ENCODE measurements around the gene OTX2.
A peak's percentile ranks its signal among the peaks of the same experiment; 100 is the strongest.

Gene OTX2

DNA sequence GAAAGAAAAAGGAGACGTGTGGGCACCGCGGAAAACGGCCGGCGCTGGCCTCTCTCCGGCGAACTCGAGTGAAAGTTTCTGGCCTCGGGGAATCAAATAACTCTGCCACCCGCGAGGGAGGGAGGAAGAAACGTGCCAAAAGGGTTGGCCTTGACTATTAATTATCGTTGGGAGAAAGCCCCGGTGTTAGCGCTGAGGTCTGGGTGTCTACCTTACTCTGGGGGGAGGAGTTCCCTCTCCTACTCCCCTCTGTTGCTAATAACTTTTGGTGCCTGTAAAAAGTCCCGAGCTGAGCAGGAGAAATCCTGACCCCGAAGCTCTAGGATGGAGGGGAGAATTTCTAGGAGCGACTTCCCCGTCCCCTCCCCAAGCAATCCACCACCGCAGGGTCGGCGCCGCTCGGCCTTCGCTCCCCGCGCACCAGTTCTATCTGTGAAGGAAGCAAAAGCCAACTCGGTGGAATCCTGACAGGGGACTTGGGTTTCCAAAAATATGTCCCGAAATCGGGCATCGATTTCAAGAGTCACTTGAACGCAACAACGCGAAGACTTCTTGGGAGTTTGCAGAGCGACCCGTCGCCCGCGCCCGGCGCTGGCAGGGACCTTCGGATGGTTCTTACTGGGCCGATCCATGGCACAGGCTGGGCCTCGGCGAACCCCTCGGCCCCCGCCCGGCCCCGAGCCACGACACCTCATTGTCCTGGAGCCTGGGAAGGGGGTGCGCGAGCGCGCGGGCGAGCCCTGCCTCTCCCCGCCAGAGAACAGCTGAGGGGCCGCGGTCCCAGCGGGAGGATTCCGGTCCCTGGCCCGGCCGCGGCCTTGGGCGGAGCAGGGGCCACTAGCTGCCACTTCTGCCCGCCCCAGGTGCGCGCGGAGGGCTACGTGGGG is 1.7 kb downstream of the OTX2 start:
- peak overlapping the region; percentile 59 for H4K91ac ChIP-seq (ENCODE audit: low read depth, low read length, poor library complexity)
- H4K8ac ChIP-seq (ENCODE audit: low read depth, low read length), result no peak overlapping the region
- peaks cover 0 to 24% of the 10 kb centered on the region in 2 donors for H3K4me1 ChIP-seq (ENCODE audit: control insufficient read depth in 2 of 2, insufficient read depth in 1 of 2, low read depth in 1 of 2, low read length in 2 of 2)
- peak overlapping the region; percentile 2 for H2BK12ac ChIP-seq (ENCODE audit: low read length)
- H2BK120ac ChIP-seq (ENCODE audit: low read depth, low read length), result peak overlapping the region; percentile 58
- peaks cover 8% of the 10 kb centered on the region for H3K79me1 ChIP-seq (ENCODE audit: low read depth, low read length)
- peak overlapping the region; percentile 49 for H2AK5ac ChIP-seq (ENCODE audit: low read depth, low read length)
- H3K4me3 ChIP-seq (ENCODE audit: low read length in 2 of 2), result peak overlapping the region in 1 of 2 donors; percentile 91
- H3K36me3 ChIP-seq (replicated peaks in 1 of 2; ENCODE audit: control insufficient read depth in 2 of 2, insufficient read depth in 2 of 2, low read length in 2 of 2), result peaks cover 0 to 19% of the 10 kb centered on the region in 2 donors
- no peak overlapping the region for H3K4ac ChIP-seq (ENCODE audit: low read length)
- no CpG with 5 or more reads among the region's 71 CpGs for WGBS, 2 donors (ENCODE audit: extremely low coverage in 2 of 2, insufficient read length in 2 of 2, insufficient replicate concordance in 1 of 2)
- H3K4me2 ChIP-seq (ENCODE audit: insufficient read depth, low read length, poor library complexity, severe bottlenecking), result peak overlapping the region; percentile 29
- peak overlapping the region; percentile 82 for H3K27ac ChIP-seq (replicated peaks; ENCODE audit: low read length)
- peaks cover 0 to 100% (median 6%) of the 10 kb centered on the region in 3 experiments for H3K27me3 ChIP-seq (ENCODE audit: control insufficient read depth in 3 of 3, insufficient read depth in 3 of 3, low read depth in 1 of 3, low read length in 3 of 3)
- no peak for DNase-seq (ENCODE audit: low spot score)
- peak overlapping the region; percentile 96 for H2BK5ac ChIP-seq (ENCODE audit: low read length)
- peak overlapping the region; percentile 94 for H3K9ac ChIP-seq (ENCODE audit: low read depth, low read length, poor library complexity)
- H3K14ac ChIP-seq (ENCODE audit: low read length), result peak overlapping the region; percentile 48
- peak overlapping the region; percentile 96 for H3K18ac ChIP-seq (ENCODE audit: low read length)
- H3K9me3 ChIP-seq (replicated peaks in 1 of 2; ENCODE audit: control insufficient read depth in 2 of 2, insufficient read depth in 1 of 2, low read depth in 1 of 2, low read length in 2 of 2), result no peaks in the 10 kb centered on the region
- H3K23ac ChIP-seq (ENCODE audit: low read depth, low read length, poor library complexity), result peak overlapping the region; percentile 45
- peak overlapping the region; percentile 78 for H2AFZ ChIP-seq (ENCODE audit: low read length)
- H2BK15ac ChIP-seq (ENCODE audit: low read length), result no peak overlapping the region

DNA sequence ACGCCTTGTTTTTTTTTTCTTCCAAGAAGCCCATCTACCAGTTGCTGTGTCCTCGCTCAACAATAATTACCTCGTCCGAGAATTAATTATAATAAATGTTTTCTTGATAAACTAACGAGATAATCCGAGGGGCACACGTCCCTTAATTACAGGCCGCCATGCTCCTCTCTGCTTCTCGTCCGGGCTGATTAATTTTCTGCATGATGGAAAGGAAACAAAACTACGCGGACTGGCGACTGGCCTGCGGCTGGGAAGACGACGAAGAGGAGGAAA is 2.2 kb downstream of the OTX2 start:
- peaks cover 0 to 24% of the 10 kb centered on the region in 2 donors for H3K36me3 ChIP-seq (replicated peaks in 1 of 2; ENCODE audit: control insufficient read depth in 2 of 2, insufficient read depth in 2 of 2, low read length in 2 of 2)
- no CpG with 5 or more reads among the region's 16 CpGs for WGBS, 2 donors (ENCODE audit: extremely low coverage in 2 of 2, insufficient read length in 2 of 2, insufficient replicate concordance in 1 of 2)
- peaks cover 8% of the 10 kb centered on the region for H3K79me1 ChIP-seq (ENCODE audit: low read depth, low read length)
- peak overlapping the region in 1 of 2 donors; percentile 91 for H3K4me3 ChIP-seq (ENCODE audit: low read length in 2 of 2)
- no peak overlapping the region for H2BK15ac ChIP-seq (ENCODE audit: low read length)
- H3K23ac ChIP-seq (ENCODE audit: low read depth, low read length, poor library complexity), result no peak overlapping the region
- no peak overlapping the region for H4K91ac ChIP-seq (ENCODE audit: low read depth, low read length, poor library complexity)
- no peak for DNase-seq (ENCODE audit: low spot score)
- no peak overlapping the region for H2AK5ac ChIP-seq (ENCODE audit: low read depth, low read length)
- H3K27me3 ChIP-seq (ENCODE audit: control insufficient read depth in 3 of 3, insufficient read depth in 3 of 3, low read depth in 1 of 3, low read length in 3 of 3), result peaks cover 0 to 100% (median 6%) of the 10 kb centered on the region in 3 experiments
- H2AFZ ChIP-seq (ENCODE audit: low read length), result peak overlapping the region; percentile 78
- no peak overlapping the region for H3K14ac ChIP-seq (ENCODE audit: low read length)
- H2BK120ac ChIP-seq (ENCODE audit: low read depth, low read length), result no peak overlapping the region
- H3K9me3 ChIP-seq (replicated peaks in 1 of 2; ENCODE audit: control insufficient read depth in 2 of 2, insufficient read depth in 1 of 2, low read depth in 1 of 2, low read length in 2 of 2), result no peaks in the 10 kb centered on the region
- peak overlapping the region; percentile 34 for H3K4me2 ChIP-seq (ENCODE audit: insufficient read depth, low read length, poor library complexity, severe bottlenecking)
- H3K9ac ChIP-seq (ENCODE audit: low read depth, low read length, poor library complexity), result peak overlapping the region; percentile 75
- H2BK5ac ChIP-seq (ENCODE audit: low read length), result peak overlapping the region; percentile 14
- H3K4me1 ChIP-seq (ENCODE audit: control insufficient read depth in 2 of 2, insufficient read depth in 1 of 2, low read depth in 1 of 2, low read length in 2 of 2), result peaks cover 0 to 25% of the 10 kb centered on the region in 2 donors
- H3K27ac ChIP-seq (replicated peaks; ENCODE audit: low read length), result peak overlapping the region; percentile 82
- no peak overlapping the region for H4K8ac ChIP-seq (ENCODE audit: low read depth, low read length)
- no peak overlapping the region for H3K4ac ChIP-seq (ENCODE audit: low read length)
- H3K18ac ChIP-seq (ENCODE audit: low read length), result peak overlapping the region; percentile 60
- no peak overlapping the region for H2BK12ac ChIP-seq (ENCODE audit: low read length)

DNA sequence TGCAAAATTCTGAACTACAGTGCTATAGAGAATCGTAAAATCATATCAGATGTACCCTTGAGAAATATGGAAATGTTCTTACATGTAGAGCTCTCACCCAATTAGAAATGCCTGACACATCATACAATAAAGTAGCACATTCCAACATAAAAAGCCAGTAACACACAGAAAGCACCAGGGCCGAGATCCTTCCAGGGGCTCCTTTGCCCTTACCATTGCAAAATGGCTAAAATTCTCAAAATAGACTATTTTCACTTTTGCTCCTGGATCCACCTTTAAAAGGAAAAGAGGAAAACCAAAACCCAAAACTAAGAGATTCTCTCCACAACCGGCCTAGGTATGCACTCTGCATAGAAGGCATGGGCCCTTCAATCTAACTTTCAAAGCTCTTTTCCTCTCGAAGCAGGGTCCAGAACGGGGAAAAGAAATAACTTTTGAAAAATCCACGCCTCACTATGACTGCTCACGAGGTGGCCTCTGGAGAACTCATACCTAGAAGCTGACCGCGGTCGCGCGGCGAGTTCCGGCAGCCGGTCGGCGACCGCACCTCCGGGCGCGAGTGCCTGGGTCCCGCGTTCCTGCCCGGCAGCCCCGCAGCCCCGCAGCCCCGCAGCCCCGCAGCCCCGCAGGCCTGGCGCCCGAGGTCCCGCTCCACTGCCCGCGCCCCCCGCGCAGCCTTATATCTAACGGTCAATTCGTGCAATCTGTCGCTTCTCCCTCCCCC is 2.7 kb downstream of the OTX2 start:
- Histone ChIP-seq H2BK120ac (ENCODE audit: low read depth, low read length) (no peak overlapping the region), H2BK5ac (ENCODE audit: low read length) (peak overlapping the region; percentile 14), H2BK15ac (ENCODE audit: low read length) (no peak overlapping the region), H4K8ac (ENCODE audit: low read depth, low read length) (no peak overlapping the region), H3K36me3 (replicated peaks in 1 of 2; ENCODE audit: control insufficient read depth in 2 of 2, insufficient read depth in 2 of 2, low read length in 2 of 2) (peaks cover 0 to 27% of the 10 kb centered on the region in 2 donors), H3K27ac (replicated peaks; ENCODE audit: low read length) (peak overlapping the region; percentile 82), H3K9ac (ENCODE audit: low read depth, low read length, poor library complexity) (peak overlapping the region; percentile 75), H3K4me3 (ENCODE audit: low read length in 2 of 2) (peak overlapping the region in 1 of 2 donors; percentile 91), H4K91ac (ENCODE audit: low read depth, low read length, poor library complexity) (no peak overlapping the region), H3K9me3 (replicated peaks in 1 of 2; ENCODE audit: control insufficient read depth in 2 of 2, insufficient read depth in 1 of 2, low read depth in 1 of 2, low read length in 2 of 2) (no peaks in the 10 kb centered on the region), H2AFZ (ENCODE audit: low read length) (peak overlapping the region; percentile 78), H2BK12ac (ENCODE audit: low read length) (no peak overlapping the region), H3K4ac (ENCODE audit: low read length) (no peak overlapping the region), H3K23ac (ENCODE audit: low read depth, low read length, poor library complexity) (no peak overlapping the region), H3K4me1 (ENCODE audit: control insufficient read depth in 2 of 2, insufficient read depth in 1 of 2, low read depth in 1 of 2, low read length in 2 of 2) (peaks cover 0 to 25% of the 10 kb centered on the region in 2 donors), H2AK5ac (ENCODE audit: low read depth, low read length) (no peak overlapping the region), H3K14ac (ENCODE audit: low read length) (no peak overlapping the region), H3K4me2 (ENCODE audit: insufficient read depth, low read length, poor library complexity, severe bottlenecking) (peak overlapping the region; percentile 34), H3K79me1 (ENCODE audit: low read depth, low read length) (peaks cover 8% of the 10 kb centered on the region), H3K18ac (ENCODE audit: low read length) (peak overlapping the region; percentile 38), H3K27me3 (ENCODE audit: control insufficient read depth in 3 of 3, insufficient read depth in 3 of 3, low read depth in 1 of 3, low read length in 3 of 3) (peaks cover 0 to 100% (median 4%) of the 10 kb centered on the region in 3 experiments)
- WGBS, 2 donors (ENCODE audit: extremely low coverage in 2 of 2, insufficient read length in 2 of 2, insufficient replicate concordance in 1 of 2), result no CpG with 5 or more reads among the region's 39 CpGs
- DNase-seq (ENCODE audit: low spot score), result no peak

DNA sequence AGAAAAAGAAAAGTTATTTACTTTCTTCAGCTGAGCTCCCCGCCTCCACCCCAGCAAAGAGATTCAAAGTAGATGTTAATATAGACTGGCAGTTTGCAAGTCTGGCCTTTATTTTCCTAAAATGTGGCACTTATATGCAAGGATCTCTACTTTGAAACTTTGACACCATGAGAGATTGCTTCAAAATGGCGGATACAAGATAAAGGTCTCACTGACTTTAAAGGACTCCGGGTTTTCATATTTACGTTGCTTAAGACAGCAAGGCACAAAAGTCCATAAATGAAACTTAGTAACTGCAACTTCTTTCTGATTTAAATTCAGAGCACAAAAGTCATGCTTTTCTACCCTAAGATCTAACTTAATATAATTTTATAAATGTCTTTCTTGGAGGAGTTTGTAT is 3.5 kb downstream of the OTX2 start:
- Histone ChIP-seq H2BK5ac (ENCODE audit: low read length) (no peak overlapping the region), H4K8ac (ENCODE audit: low read depth, low read length) (no peak overlapping the region), H3K27me3 (ENCODE audit: control insufficient read depth in 3 of 3, insufficient read depth in 3 of 3, low read depth in 1 of 3, low read length in 3 of 3) (peaks cover 0 to 100% (median 0%) of the 10 kb centered on the region in 3 experiments), H2BK15ac (ENCODE audit: low read length) (no peak overlapping the region), H3K4ac (ENCODE audit: low read length) (no peak overlapping the region), H3K4me2 (ENCODE audit: insufficient read depth, low read length, poor library complexity, severe bottlenecking) (peak overlapping the region; percentile 54), H2AFZ (ENCODE audit: low read length) (no peak overlapping the region), H2BK120ac (ENCODE audit: low read depth, low read length) (no peak overlapping the region), H3K9ac (ENCODE audit: low read depth, low read length, poor library complexity) (no peak overlapping the region), H3K27ac (replicated peaks; ENCODE audit: low read length) (peak overlapping the region; percentile 77), H3K36me3 (replicated peaks in 1 of 2; ENCODE audit: control insufficient read depth in 2 of 2, insufficient read depth in 2 of 2, low read length in 2 of 2) (peaks cover 0 to 32% of the 10 kb centered on the region in 2 donors), H3K9me3 (replicated peaks in 1 of 2; ENCODE audit: control insufficient read depth in 2 of 2, insufficient read depth in 1 of 2, low read depth in 1 of 2, low read length in 2 of 2) (no peaks in the 10 kb centered on the region), H3K4me1 (ENCODE audit: control insufficient read depth in 2 of 2, insufficient read depth in 1 of 2, low read depth in 1 of 2, low read length in 2 of 2) (peaks cover 0 to 24% of the 10 kb centered on the region in 2 donors), H3K23ac (ENCODE audit: low read depth, low read length, poor library complexity) (no peak overlapping the region), H2AK5ac (ENCODE audit: low read depth, low read length) (no peak overlapping the region), H3K4me3 (ENCODE audit: low read length in 2 of 2) (peak overlapping the region in 1 of 2 donors; percentile 80), H3K14ac (ENCODE audit: low read length) (no peak overlapping the region), H2BK12ac (ENCODE audit: low read length) (no peak overlapping the region), H4K91ac (ENCODE audit: low read depth, low read length, poor library complexity) (no peak overlapping the region), H3K18ac (ENCODE audit: low read length) (no peak overlapping the region), H3K79me1 (ENCODE audit: low read depth, low read length) (peaks cover 8% of the 10 kb centered on the region)
- no peak for DNase-seq (ENCODE audit: low spot score)
- WGBS, 2 donors (ENCODE audit: extremely low coverage in 2 of 2, insufficient read length in 2 of 2, insufficient replicate concordance in 1 of 2), result no CpG with 5 or more reads among the region's 4 CpGs
